NB4 (cell line): ENCODE measurements around the gene LAMA4.

Experiments
- POLR2A ChIP-seq: IDR thresholded peaks from 2 replicates; pipeline ENCODE4 v1.6.1; 2011; ENCODE audit warnings: mild to moderate bottlenecking; ENCODE audit not compliant: insufficient read length; ENCODE audit errors: extremely low read depth
- TF ChIP-seq, protein P1 (sequence below): IDR thresholded peaks from one replicate; pipeline ENCODE4 v1.5.1; 2012; ENCODE audit warnings: low read depth, low read length

DNA sequence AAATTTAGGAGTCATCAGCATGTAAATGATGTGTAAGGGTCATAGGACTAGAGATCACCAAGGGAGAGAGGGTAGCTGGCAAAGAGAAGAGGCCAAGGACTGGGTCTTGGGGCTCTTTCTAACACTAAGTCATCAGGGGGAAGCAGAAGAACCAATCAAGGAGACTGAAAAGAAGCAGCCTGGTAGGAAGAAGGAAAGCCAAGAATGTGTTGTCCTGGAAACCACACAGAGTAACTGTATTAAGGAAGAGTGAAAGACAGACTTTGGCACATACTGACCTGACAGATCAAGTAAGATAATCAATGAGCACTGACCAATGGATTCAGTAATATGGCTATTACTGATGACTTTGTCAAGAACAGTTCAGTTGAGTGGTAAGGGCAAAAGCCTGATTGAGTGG is 42.3 kb upstream of the LAMA4 start:
- TF ChIP-seq, protein P1, sequence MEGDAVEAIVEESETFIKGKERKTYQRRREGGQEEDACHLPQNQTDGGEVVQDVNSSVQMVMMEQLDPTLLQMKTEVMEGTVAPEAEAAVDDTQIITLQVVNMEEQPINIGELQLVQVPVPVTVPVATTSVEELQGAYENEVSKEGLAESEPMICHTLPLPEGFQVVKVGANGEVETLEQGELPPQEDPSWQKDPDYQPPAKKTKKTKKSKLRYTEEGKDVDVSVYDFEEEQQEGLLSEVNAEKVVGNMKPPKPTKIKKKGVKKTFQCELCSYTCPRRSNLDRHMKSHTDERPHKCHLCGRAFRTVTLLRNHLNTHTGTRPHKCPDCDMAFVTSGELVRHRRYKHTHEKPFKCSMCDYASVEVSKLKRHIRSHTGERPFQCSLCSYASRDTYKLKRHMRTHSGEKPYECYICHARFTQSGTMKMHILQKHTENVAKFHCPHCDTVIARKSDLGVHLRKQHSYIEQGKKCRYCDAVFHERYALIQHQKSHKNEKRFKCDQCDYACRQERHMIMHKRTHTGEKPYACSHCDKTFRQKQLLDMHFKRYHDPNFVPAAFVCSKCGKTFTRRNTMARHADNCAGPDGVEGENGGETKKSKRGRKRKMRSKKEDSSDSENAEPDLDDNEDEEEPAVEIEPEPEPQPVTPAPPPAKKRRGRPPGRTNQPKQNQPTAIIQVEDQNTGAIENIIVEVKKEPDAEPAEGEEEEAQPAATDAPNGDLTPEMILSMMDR: no peak
- no peak for TF ChIP-seq POLR2A
